Panc1 (cell line): ENCODE results near the gene MRRF.

Experiments used
- TCF7L2 ChIP-seq: IDR thresholded peaks from 2 replicates; pipeline ENCODE4 v1.6.1; 2011; ENCODE audit warnings: mild to moderate bottlenecking, low read depth, low read length, inconsistent platforms
- TF ChIP-seq, protein P1 (sequence below): fragments of 450-650 bp; IDR thresholded peaks from 2 replicates; pipeline ENCODE4 v1.5.1; 2017; ENCODE audit warnings: mild to moderate bottlenecking
- TF ChIP-seq, protein P2 (sequence below), 2 experiments: IDR thresholded peaks; 2 replicates each; pipeline ENCODE4 v1.6.1; 2011 to 2012; ENCODE audit warnings: low read depth in 2 of 2, control low read depth in 1 of 2, low read length in 1 of 2, mild to moderate bottlenecking in 1 of 2, moderate library complexity in 1 of 2; ENCODE audit not compliant: insufficient read depth in 1 of 2

DNA sequence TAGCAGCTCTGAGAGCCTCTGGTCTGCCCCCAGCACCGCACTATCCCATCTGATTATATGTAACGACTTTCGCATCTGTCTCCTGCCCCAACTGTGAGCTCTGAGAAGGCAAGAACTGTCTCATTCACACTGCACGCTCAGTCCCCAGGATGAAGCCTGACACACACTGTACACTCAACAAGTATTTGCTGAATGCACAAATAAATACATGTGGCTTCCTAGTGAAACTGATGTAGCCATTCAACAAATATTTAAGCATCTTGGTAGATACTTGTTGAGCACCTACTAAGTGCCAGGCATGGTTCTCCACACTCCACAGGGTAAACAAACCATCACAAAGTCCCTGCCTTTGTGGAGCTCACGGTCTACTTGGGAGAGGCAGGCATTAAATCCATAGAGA is 71.5 kb downstream of the MRRF start:
- TF ChIP-seq, protein P1, sequence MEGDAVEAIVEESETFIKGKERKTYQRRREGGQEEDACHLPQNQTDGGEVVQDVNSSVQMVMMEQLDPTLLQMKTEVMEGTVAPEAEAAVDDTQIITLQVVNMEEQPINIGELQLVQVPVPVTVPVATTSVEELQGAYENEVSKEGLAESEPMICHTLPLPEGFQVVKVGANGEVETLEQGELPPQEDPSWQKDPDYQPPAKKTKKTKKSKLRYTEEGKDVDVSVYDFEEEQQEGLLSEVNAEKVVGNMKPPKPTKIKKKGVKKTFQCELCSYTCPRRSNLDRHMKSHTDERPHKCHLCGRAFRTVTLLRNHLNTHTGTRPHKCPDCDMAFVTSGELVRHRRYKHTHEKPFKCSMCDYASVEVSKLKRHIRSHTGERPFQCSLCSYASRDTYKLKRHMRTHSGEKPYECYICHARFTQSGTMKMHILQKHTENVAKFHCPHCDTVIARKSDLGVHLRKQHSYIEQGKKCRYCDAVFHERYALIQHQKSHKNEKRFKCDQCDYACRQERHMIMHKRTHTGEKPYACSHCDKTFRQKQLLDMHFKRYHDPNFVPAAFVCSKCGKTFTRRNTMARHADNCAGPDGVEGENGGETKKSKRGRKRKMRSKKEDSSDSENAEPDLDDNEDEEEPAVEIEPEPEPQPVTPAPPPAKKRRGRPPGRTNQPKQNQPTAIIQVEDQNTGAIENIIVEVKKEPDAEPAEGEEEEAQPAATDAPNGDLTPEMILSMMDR: no peak
- TF ChIP-seq TCF7L2: no peak
- TF ChIP-seq, protein P2, sequence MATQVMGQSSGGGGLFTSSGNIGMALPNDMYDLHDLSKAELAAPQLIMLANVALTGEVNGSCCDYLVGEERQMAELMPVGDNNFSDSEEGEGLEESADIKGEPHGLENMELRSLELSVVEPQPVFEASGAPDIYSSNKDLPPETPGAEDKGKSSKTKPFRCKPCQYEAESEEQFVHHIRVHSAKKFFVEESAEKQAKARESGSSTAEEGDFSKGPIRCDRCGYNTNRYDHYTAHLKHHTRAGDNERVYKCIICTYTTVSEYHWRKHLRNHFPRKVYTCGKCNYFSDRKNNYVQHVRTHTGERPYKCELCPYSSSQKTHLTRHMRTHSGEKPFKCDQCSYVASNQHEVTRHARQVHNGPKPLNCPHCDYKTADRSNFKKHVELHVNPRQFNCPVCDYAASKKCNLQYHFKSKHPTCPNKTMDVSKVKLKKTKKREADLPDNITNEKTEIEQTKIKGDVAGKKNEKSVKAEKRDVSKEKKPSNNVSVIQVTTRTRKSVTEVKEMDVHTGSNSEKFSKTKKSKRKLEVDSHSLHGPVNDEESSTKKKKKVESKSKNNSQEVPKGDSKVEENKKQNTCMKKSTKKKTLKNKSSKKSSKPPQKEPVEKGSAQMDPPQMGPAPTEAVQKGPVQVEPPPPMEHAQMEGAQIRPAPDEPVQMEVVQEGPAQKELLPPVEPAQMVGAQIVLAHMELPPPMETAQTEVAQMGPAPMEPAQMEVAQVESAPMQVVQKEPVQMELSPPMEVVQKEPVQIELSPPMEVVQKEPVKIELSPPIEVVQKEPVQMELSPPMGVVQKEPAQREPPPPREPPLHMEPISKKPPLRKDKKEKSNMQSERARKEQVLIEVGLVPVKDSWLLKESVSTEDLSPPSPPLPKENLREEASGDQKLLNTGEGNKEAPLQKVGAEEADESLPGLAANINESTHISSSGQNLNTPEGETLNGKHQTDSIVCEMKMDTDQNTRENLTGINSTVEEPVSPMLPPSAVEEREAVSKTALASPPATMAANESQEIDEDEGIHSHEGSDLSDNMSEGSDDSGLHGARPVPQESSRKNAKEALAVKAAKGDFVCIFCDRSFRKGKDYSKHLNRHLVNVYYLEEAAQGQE (IDR thresholded peaks at IDR 0.05; ENCODE audit: insufficient read depth in 1 of 2, low read depth in 2 of 2, low read length in 1 of 2): no peak
